Brain microvascular endothelial cell (primary cell): ENCODE results near the gene TGM6.

Source experiments
- DNase-seq: peaks from one replicate; pipeline ENCODE4 v3.0.0-alpha.2; 2020
- H3K27ac ChIP-seq: fragments of 250-450 bp; sonication (Bioruptor Pico); 2 replicates; pipeline ENCODE4 v1.5.1; 2020; ENCODE audit warnings: mild to moderate bottlenecking, moderate library complexity
- H3K27me3 ChIP-seq: fragments of 250-450 bp; sonication (Bioruptor Pico); replicated peaks from 2 replicates; pipeline ENCODE4 v1.5.1; 2020; ENCODE audit warnings: mild to moderate bottlenecking
- H3K36me3 ChIP-seq: fragments of 250-450 bp; sonication (Bioruptor Pico); replicated peaks from 2 replicates; pipeline ENCODE4 v1.5.1; 2020; ENCODE audit warnings: mild to moderate bottlenecking
- H3K4me3 ChIP-seq: 2 replicates; pipeline ENCODE4 v1.5.1; 2011; ENCODE audit warnings: low read depth, mild to moderate bottlenecking, control low read depth, low read length, moderate library complexity
- in situ Hi-C: cut with HindIII; loops from 2 replicates; pipeline ENCODE4 v1.10.0; 2017; ENCODE audit warnings: low sequenced_read_pairs, low pct_ligation_motif_present
- TF ChIP-seq, protein P1 (sequence below): IDR thresholded peaks from 2 replicates; pipeline ENCODE4 v1.5.1; 2011; ENCODE audit warnings: low read depth, mild to moderate bottlenecking, moderate library complexity, low read length, control low read depth, inconsistent platforms; ENCODE audit errors: missing control alignments

Gene TGM6

DNA sequence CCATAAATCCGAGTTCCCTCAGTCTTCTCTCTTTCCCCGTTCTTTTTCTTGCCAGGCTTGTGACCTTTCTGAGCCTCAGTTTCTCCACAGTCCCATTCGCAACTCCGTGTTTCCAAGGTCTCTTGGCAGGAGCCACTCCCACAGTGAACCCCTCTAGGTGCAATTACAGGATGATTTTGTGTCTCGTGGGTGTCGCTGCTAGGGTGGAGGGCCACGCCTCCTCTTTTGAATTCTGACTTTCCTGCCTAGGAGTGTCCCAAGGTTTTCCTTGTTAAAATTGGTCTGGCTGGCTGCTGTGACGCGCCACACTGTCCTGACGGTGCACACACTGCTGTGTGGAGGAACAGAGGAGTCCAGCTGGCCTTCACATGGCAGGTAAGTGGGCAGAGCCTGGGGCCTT, at the start of gene TGM6:
Gene TGM6 (plus strand): TSS at position 301 of the 400 bp plus-strand sequence. CDS start 68 bp downstream, at position 369.
- DNase-seq: no peak
- in situ Hi-C loops: no loop called here
- Histone ChIP-seq H3K27ac (no peak within 1 kb of the TSS), H3K36me3 (no peaks in the 10 kb centered on the region), H3K27me3 (no peaks in the 10 kb centered on the region), H3K4me3 (no peak within 1 kb of the TSS)
- TF ChIP-seq, protein P1, sequence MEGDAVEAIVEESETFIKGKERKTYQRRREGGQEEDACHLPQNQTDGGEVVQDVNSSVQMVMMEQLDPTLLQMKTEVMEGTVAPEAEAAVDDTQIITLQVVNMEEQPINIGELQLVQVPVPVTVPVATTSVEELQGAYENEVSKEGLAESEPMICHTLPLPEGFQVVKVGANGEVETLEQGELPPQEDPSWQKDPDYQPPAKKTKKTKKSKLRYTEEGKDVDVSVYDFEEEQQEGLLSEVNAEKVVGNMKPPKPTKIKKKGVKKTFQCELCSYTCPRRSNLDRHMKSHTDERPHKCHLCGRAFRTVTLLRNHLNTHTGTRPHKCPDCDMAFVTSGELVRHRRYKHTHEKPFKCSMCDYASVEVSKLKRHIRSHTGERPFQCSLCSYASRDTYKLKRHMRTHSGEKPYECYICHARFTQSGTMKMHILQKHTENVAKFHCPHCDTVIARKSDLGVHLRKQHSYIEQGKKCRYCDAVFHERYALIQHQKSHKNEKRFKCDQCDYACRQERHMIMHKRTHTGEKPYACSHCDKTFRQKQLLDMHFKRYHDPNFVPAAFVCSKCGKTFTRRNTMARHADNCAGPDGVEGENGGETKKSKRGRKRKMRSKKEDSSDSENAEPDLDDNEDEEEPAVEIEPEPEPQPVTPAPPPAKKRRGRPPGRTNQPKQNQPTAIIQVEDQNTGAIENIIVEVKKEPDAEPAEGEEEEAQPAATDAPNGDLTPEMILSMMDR: no peak

DNA sequence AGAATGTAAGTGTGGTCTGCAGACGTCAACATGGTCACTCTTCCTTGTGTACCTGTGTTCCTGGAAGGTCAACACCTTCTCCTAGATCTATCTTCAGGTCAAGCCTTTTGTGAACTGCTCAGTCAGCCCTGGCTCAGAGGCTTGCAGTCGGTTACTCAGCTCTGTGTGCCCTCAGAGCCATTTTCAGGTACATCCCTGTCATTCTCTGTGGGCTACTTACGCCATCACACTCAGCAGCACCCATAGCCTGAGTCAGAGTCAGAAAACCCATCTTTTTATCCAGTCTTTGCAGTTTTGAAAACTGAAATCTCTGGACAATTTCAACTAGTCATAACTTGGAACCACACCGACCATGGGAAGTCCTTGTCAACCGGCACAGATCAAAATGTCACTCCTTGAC, 49.6 kb upstream of the TGM6 start:
- no peak for DNase-seq
- Histone ChIP-seq H3K27me3 (no peaks in the 10 kb centered on the region), H3K27ac (no peak overlapping the region), H3K36me3 (no peaks in the 10 kb centered on the region), H3K4me3 (no peak overlapping the region)
- in situ Hi-C loops: no loop called here
- TF ChIP-seq, protein P1: no peak

DNA sequence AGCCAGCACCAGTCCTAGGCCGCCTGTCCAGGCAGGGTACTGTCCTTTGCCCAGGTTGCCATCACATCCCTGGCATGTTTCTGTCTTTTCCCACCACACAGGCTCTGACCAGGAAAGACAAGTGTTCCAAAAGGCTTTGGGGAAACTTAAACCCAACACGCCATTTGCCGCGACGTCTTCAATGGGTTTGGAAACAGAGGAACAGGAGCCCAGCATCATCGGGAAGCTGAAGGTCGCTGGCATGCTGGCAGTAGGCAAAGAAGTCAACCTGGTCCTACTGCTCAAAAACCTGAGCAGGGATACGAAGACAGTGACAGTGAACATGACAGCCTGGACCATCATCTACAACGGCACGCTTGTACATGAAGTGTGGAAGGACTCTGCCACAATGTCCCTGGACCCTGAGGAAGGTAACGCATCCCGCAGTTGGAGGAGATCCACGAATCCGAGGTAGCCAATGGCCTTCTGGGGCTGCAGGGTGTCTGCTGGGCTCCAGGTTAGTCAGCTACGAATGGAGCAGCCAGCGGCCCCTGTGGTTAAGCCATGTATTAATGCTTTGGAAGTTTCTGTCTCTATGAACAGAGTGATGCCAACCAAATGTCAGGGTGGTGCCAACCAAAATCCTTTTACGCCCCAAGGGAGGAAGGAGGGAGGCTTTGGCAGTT, 48.7 kb upstream of the TGM6 start:
- Histone ChIP-seq H3K27me3 (no peaks in the 10 kb centered on the region), H3K4me3 (no peak overlapping the region), H3K36me3 (no peaks in the 10 kb centered on the region), H3K27ac (no peak overlapping the region)
- DNase-seq: no peak
- TF ChIP-seq, protein P1: no peak
- in situ Hi-C loops: no loop called here

DNA sequence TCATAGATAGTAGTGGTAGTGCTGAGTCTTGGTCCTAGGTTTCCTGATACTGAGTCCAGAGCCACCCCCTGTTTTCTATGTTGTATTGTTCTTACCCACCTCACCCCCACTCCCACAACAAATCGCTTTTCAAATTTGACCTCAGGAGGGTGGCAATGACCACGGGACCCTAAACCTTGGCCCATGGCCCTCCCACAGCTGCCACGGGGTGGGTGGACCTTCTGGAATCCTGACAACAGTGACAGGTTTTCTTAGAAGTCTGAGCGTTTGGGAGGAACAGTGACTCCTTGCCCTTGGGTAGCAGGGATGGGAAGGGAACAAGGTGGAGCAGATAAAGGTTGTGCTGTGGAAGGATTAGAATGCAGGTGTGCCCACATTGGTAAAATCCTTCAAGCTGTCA, 48.0 kb upstream of the TGM6 start:
- in situ Hi-C loops: no loop called here

DNA sequence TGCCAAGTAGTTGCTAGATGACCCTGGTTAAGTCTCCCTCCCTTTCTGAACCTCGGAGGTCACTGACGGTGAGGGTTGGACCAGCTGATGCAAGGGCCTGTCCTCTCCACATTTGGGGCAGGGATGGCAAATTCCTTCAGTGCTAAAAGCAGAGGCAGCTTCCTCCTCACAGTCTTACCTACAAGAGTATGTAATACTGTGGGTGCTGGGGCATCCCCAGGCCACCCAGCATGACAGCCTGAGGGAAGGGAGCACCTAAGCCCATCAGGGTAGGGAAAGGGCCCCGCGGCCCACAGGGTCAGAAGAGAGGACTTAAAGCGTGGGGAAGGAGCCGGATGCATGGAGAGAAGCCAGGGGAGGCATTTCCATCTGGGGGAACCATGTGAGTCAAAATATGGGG, 46.9 kb upstream of the TGM6 start:
- Histone ChIP-seq H3K4me3 (no peak overlapping the region), H3K27me3 (no peaks in the 10 kb centered on the region), H3K27ac (no peak overlapping the region), H3K36me3 (no peaks in the 10 kb centered on the region)
- no peak for DNase-seq
- TF ChIP-seq, protein P1: no peak
- in situ Hi-C loops: no loop called here

More for the DNA sequence above, 48.0 kb upstream of the TGM6 start:
- Histone ChIP-seq H3K27ac (no peak overlapping the region), H3K36me3 (no peaks in the 10 kb centered on the region), H3K4me3 (no peak overlapping the region), H3K27me3 (no peaks in the 10 kb centered on the region)
- TF ChIP-seq, protein P1: no peak
- DNase-seq: no peak
